Peyer's patch (tissue), 4 donors: Measurements from ENCODE around the gene LEMD2. TPM values are rescaled to one million over a fixed set of nuclear protein-coding genes. Genes with fewer than 3 reads are reported as not detected.

Source experiments
- DNase-seq, 3 donors: peaks; one replicate each; pipeline ENCODE4 v3.0.0-alpha.2; 2017 to 2019
- H3K27ac ChIP-seq, 4 donors: fragments of 200-600 bp; sonication (generic); one replicate each; pipeline ENCODE4 v1.5.1; 2016 to 2019
- H3K27me3 ChIP-seq, 2 donors: fragments of 200-600 bp; sonication (generic); one replicate each; pipeline ENCODE4 v1.5.1; 2019
- H3K36me3 ChIP-seq, 3 donors: fragments of 200-600 bp; sonication (generic); one replicate each; pipeline ENCODE4 v1.5.1; 2016 to 2019
- H3K4me1 ChIP-seq, 4 donors: fragments of 200-600 bp; sonication (generic); one replicate each; pipeline ENCODE4 v1.5.1; 2016 to 2019
- H3K4me3 ChIP-seq, 4 donors: fragments of 200-600 bp; sonication (generic); 1 replicate in 3 of 4; 2 replicates in 1 of 4; pipeline ENCODE4 v1.5.1; 2016 to 2019; ENCODE audit warnings: mild to moderate bottlenecking in 1 of 4
- H3K9me3 ChIP-seq, 4 donors: fragments of 200-600 bp; sonication (generic); one replicate each; pipeline ENCODE4 v1.5.1; 2016 to 2019; ENCODE audit warnings: mild to moderate bottlenecking in 1 of 4
- CTCF ChIP-seq, 6 experiments: fragments of 450-650 bp in 4 of 6; fragments of 200-600 bp in 2 of 6; sonication (generic) in 1 of 6; IDR thresholded peaks; one replicate each; pipeline ENCODE4 v1.5.1; 2017 to 2019; ENCODE audit warnings: antibody characterized with exemption in 6 of 6, mild to moderate bottlenecking in 3 of 6, moderate library complexity in 1 of 6
- POLR2A ChIP-seq, 2 donors: fragments of 450-650 bp; IDR thresholded peaks; one replicate each; pipeline ENCODE4 v1.5.1; 2017; ENCODE audit warnings: antibody characterized with exemption in 2 of 2, mild to moderate bottlenecking in 2 of 2, moderate library complexity in 2 of 2
- total RNA-seq, 4 donors: library from RNA; depleted of rRNA; stranded (reverse); fragments of >200 nt; gene quantifications; one replicate each; pipeline ENCODE4 v1.1.0, GENCODE V29; 2016

LEMD2 gene
- total RNA-seq, 4 donors from 2014 or later, result 53.8 to 85.3 (median 75.8) TPM

- Histone ChIP-seq H3K4me3 (no peak overlapping the region), H3K9me3 (no peaks in the 10 kb centered on the region), H3K27me3 (no peaks in the 10 kb centered on the region), H3K36me3 (no peaks in the 10 kb centered on the region), H3K27ac (no peak overlapping the region), H3K4me1 (peaks cover 0 to 4% (median 0%) of the 10 kb centered on the region in 4 donors)
- TF ChIP-seq CTCF (IDR thresholded peaks at IDR 0.05) (no peak), POLR2A (IDR thresholded peaks at IDR 0.05) (no peak)
- no peak for DNase-seq
Measured at GRCh38 chr6:33809594-33809993, 20.7 kb upstream of the LEMD2 start.

GRCh38 chr6:33808641-33809180, 19.8 kb upstream of the LEMD2 start:
- TF ChIP-seq POLR2A (IDR thresholded peaks at IDR 0.05) (no peak), CTCF (IDR thresholded peaks at IDR 0.05) (no peak)
- Histone ChIP-seq H3K9me3 (no peaks in the 10 kb centered on the region), H3K4me3 (no peak overlapping the region), H3K27ac (no peak overlapping the region), H3K27me3 (no peaks in the 10 kb centered on the region), H3K36me3 (no peaks in the 10 kb centered on the region), H3K4me1 (peaks cover 0 to 4% (median 0%) of the 10 kb centered on the region in 4 donors)
- no peak for DNase-seq

GRCh38 chr6:33807606-33808005, 18.7 kb upstream of the LEMD2 start:
- H3K27ac ChIP-seq, result no peak overlapping the region
- H3K9me3 ChIP-seq, result no peaks in the 10 kb centered on the region
- DNase-seq, result no peak
- H3K4me3 ChIP-seq, result no peak overlapping the region
- TF ChIP-seq CTCF (IDR thresholded peaks at IDR 0.05), result no peak
- TF ChIP-seq POLR2A (IDR thresholded peaks at IDR 0.05), result no peak
- H3K36me3 ChIP-seq, result no peaks in the 10 kb centered on the region
- peaks cover 0 to 4% (median 0%) of the 10 kb centered on the region in 4 donors for H3K4me1 ChIP-seq
- no peaks in the 10 kb centered on the region for H3K27me3 ChIP-seq

GRCh38 chr6:33806841-33807240, 17.9 kb upstream of the LEMD2 start:
- Histone ChIP-seq H3K27ac (no peak overlapping the region), H3K4me1 (peaks cover 0 to 4% (median 0%) of the 10 kb centered on the region in 4 donors), H3K4me3 (no peak overlapping the region), H3K9me3 (no peaks in the 10 kb centered on the region), H3K36me3 (no peaks in the 10 kb centered on the region), H3K27me3 (no peaks in the 10 kb centered on the region)
- TF ChIP-seq CTCF (IDR thresholded peaks at IDR 0.05), result no peak
- no peak for TF ChIP-seq POLR2A (IDR thresholded peaks at IDR 0.05)
- DNase-seq, result no peak

- Histone ChIP-seq H3K4me1 (peaks cover 0 to 4% (median 0%) of the 10 kb centered on the region in 4 donors), H3K36me3 (no peaks in the 10 kb centered on the region), H3K27ac (no peak within 1 kb of the TSS), H3K9me3 (no peaks in the 10 kb centered on the region), H3K27me3 (no peaks in the 10 kb centered on the region), H3K4me3 (no peak within 1 kb of the TSS)
- no peak for DNase-seq
- TF ChIP-seq CTCF (IDR thresholded peaks at IDR 0.05) (no peak), POLR2A (IDR thresholded peaks at IDR 0.05) (no peak)
Measured at GRCh38 chr6:33803571-33804053, 14.7 kb upstream of the LEMD2 start, which contains the start of gene MLN. Gene MLN, minus strand, starts transcription at chr6:33804003. Its CDS starts 2,840 bp downstream, at chr6:33801163.
